GM18867 (cell line): ENCODE data around the gene DPAGT1.
"Not testable (repeated sequence)": the region's sequence is repeated elsewhere in the genome, so short reads cannot be mapped to it uniquely, and the experiment has no call there.

Experiments
- ATAC-seq: cut with Tn5 transposase; IDR thresholded peaks from one replicate; pipeline ENCODE4 v1.9.1; 2021; ENCODE audit warnings: mild to moderate bottlenecking, moderate library complexity; ENCODE audit not compliant: unreplicated experiment

The DPAGT1 gene

GRCh38 chr11:119116235-119116594, 14.6 kb upstream of the DPAGT1 start:
- no peak for ATAC-seq

GRCh38 chr11:119115484-119116234, 14.0 kb upstream of the DPAGT1 start:
- ATAC-seq, result no peak

GRCh38 chr11:119114351-119114750, 12.7 kb upstream of the DPAGT1 start:
- no peak for ATAC-seq

- ATAC-seq, result no peak
Measured at GRCh38 chr11:119113716-119114115, 12.1 kb upstream of the DPAGT1 start.

GRCh38 chr11:119112314-119113020, 10.8 kb upstream of the DPAGT1 start:
- ATAC-seq, result no peak

GRCh38 chr11:119111361-119111925, 9.8 kb upstream of the DPAGT1 start:
- no peak for ATAC-seq

GRCh38 chr11:119110439-119110838, 8.8 kb upstream of the DPAGT1 start:
- no peak for ATAC-seq

- ATAC-seq, result no peak
Measured at GRCh38 chr11:119109843-119110242, 8.2 kb upstream of the DPAGT1 start.

- no peak for ATAC-seq
Measured at GRCh38 chr11:119108857-119109221, 7.2 kb upstream of the DPAGT1 start.

- no peak for ATAC-seq
Measured at GRCh38 chr11:119108146-119108856, 6.6 kb upstream of the DPAGT1 start.

GRCh38 chr11:119107538-119108145, 6.0 kb upstream of the DPAGT1 start:
- ATAC-seq, result peak; percentile 17

GRCh38 chr11:119106564-119107537, 5.2 kb upstream of the DPAGT1 start, which contains the start of gene C2CD2L:
C2CD2L (plus strand) TSS chr11:119107344; CDS start chr11:119107742, 398 bp downstream.
- peak; percentile 77 for ATAC-seq

GRCh38 chr11:119103793-119104192, 2.1 kb upstream of the DPAGT1 start:
- ATAC-seq, result no peak

GRCh38 chr11:119103161-119103664, 1.6 kb upstream of the DPAGT1 start:
- not testable (repeated sequence) for ATAC-seq

- peak; percentile 19 for ATAC-seq
Measured at GRCh38 chr11:119100994-119101758, 477 bp downstream of the DPAGT1 start.

GRCh38 chr11:119100246-119100970, 1.2 kb downstream of the DPAGT1 start:
- ATAC-seq, result no peak

- ATAC-seq, result no peak
Measured at GRCh38 chr11:119099711-119100110, 1.9 kb downstream of the DPAGT1 start.
